H9 (cell line): ENCODE measurements around the gene SMARCA2. TPM values are rescaled to one million over a fixed set of nuclear protein-coding genes. Genes with fewer than 3 reads are reported as not detected.

ENCODE experiments used
- DNase-seq: peaks from one replicate; pipeline ENCODE4 v3.0.0-alpha.2; 2017
- H2AFZ ChIP-seq: one replicate; pipeline ENCODE4 v1.6.1; 2013; ENCODE audit warnings: mild to moderate bottlenecking, low read length, control low read depth, moderate library complexity
- H2AK5ac ChIP-seq: 2 replicates; pipeline ENCODE4 v1.6.1; 2013; ENCODE audit warnings: low read length, control low read depth, mixed read lengths; ENCODE audit not compliant: insufficient read length
- H2BK120ac ChIP-seq: one replicate; pipeline ENCODE4 v1.6.1; 2013; ENCODE audit warnings: low read depth, mild to moderate bottlenecking, low read length, control low read depth, inconsistent platforms; ENCODE audit not compliant: poor library complexity, severe bottlenecking
- H2BK12ac ChIP-seq: 2 replicates; pipeline ENCODE4 v1.6.1; 2013; ENCODE audit warnings: low read length, control low read depth, mixed read lengths, low read depth; ENCODE audit not compliant: insufficient read length
- H2BK15ac ChIP-seq: 2 replicates; pipeline ENCODE4 v1.6.1; 2013; ENCODE audit warnings: low read depth, low read length, control low read depth
- H2BK20ac ChIP-seq: one replicate; pipeline ENCODE4 v1.6.1; 2013; ENCODE audit warnings: low read depth, mild to moderate bottlenecking, low read length, control low read depth, inconsistent platforms; ENCODE audit not compliant: poor library complexity, severe bottlenecking
- H2BK5ac ChIP-seq: 2 replicates; pipeline ENCODE4 v1.6.1; 2013; ENCODE audit warnings: low read length, control low read depth, mixed read lengths; ENCODE audit not compliant: insufficient read length
- H3K14ac ChIP-seq: 2 replicates; pipeline ENCODE4 v1.6.1; 2013; ENCODE audit warnings: low read length, control low read depth; ENCODE audit not compliant: insufficient read depth
- H3K18ac ChIP-seq: 2 replicates; pipeline ENCODE4 v1.6.1; 2013; ENCODE audit warnings: low read depth, mild to moderate bottlenecking, mixed read lengths, low read length, control low read depth; ENCODE audit not compliant: insufficient read length
- H3K23ac ChIP-seq: 2 replicates; pipeline ENCODE4 v1.6.1; 2013; ENCODE audit warnings: low read length, control low read depth, mixed read lengths, low read depth; ENCODE audit not compliant: insufficient read length
- H3K23me2 ChIP-seq: 2 replicates; pipeline ENCODE4 v1.6.1; 2013; ENCODE audit warnings: low read depth, mild to moderate bottlenecking, mixed read lengths, low read length, control low read depth; ENCODE audit not compliant: insufficient read length, poor library complexity, severe bottlenecking
- H3K27ac ChIP-seq: 2 replicates; pipeline ENCODE4 v1.5.1; 2013; ENCODE audit warnings: low read length, control low read depth, mixed read lengths, low read depth; ENCODE audit not compliant: insufficient read length
- H3K27me3 ChIP-seq: 2 replicates; pipeline ENCODE4 v1.6.1; 2013; ENCODE audit warnings: low read length, control low read depth, inconsistent platforms; ENCODE audit not compliant: insufficient read depth
- H3K4ac ChIP-seq: 2 replicates; pipeline ENCODE4 v1.6.1; 2013; ENCODE audit warnings: low read depth, mild to moderate bottlenecking, control low read depth, inconsistent platforms, low read length, moderate library complexity
- H3K4me1 ChIP-seq: 2 replicates; pipeline ENCODE4 v1.6.1; 2013; ENCODE audit warnings: low read length, control low read depth, inconsistent platforms; ENCODE audit not compliant: insufficient read depth
- H3K4me2 ChIP-seq: 2 replicates; pipeline ENCODE4 v1.6.1; 2013; ENCODE audit warnings: low read length, control low read depth, mixed read lengths; ENCODE audit not compliant: insufficient read length, insufficient read depth
- H3K56ac ChIP-seq: 2 replicates; pipeline ENCODE4 v1.6.1; 2013; ENCODE audit warnings: low read depth, mild to moderate bottlenecking, mixed read lengths, low read length, control low read depth; ENCODE audit not compliant: insufficient read length
- H3K79me1 ChIP-seq: 2 replicates; pipeline ENCODE4 v1.6.1; 2013; ENCODE audit warnings: low read depth, mild to moderate bottlenecking, moderate library complexity, low read length, control low read depth, inconsistent platforms; ENCODE audit not compliant: insufficient read depth, poor library complexity, severe bottlenecking
- H3K79me2 ChIP-seq: 2 replicates; pipeline ENCODE4 v1.6.1; 2013; ENCODE audit warnings: low read length, control low read depth, inconsistent platforms; ENCODE audit not compliant: insufficient read depth
- H3K9ac ChIP-seq: 2 replicates; pipeline ENCODE4 v1.6.1; 2013; ENCODE audit warnings: low read length, control low read depth, mixed read lengths; ENCODE audit not compliant: insufficient read length; ENCODE audit errors: extremely low read depth
- H3K9me3 ChIP-seq: one replicate; pipeline ENCODE4 v1.6.1; 2013; ENCODE audit warnings: low read depth, low read length, inconsistent platforms; ENCODE audit not compliant: control insufficient read depth
- H3T11ph ChIP-seq: one replicate; pipeline ENCODE4 v1.6.1; 2013; ENCODE audit warnings: mild to moderate bottlenecking, low read length, control low read depth, inconsistent platforms
- H4K20me1 ChIP-seq: one replicate; pipeline ENCODE4 v1.6.1; 2013; ENCODE audit not compliant: control insufficient read depth, insufficient read length, insufficient read depth
- H4K5ac ChIP-seq: 2 replicates; pipeline ENCODE4 v1.6.1; 2013; ENCODE audit warnings: low read depth, mild to moderate bottlenecking, mixed read lengths, low read length, control low read depth; ENCODE audit not compliant: insufficient read length
- H4K8ac ChIP-seq: replicated peaks from 2 replicates; pipeline ENCODE4 v1.6.1; 2013; ENCODE audit warnings: low read length, control low read depth, mixed read lengths, low read depth; ENCODE audit not compliant: insufficient read length
- H4K91ac ChIP-seq: 2 replicates; pipeline ENCODE4 v1.6.1; 2013; ENCODE audit warnings: low read depth, mild to moderate bottlenecking, moderate library complexity, mixed read lengths, low read length, control low read depth; ENCODE audit not compliant: insufficient read length
- H3K27ac Mint-ChIP-seq, 3 experiments: 2 replicates in 2 of 3; 3 replicates in 1 of 3; pipeline ENCODE4 v1.8.0; 2020 to 2021; ENCODE audit warnings: mixed read lengths in 3 of 3, mild to moderate bottlenecking in 1 of 3, moderate library complexity in 1 of 3
- H3K27me3 Mint-ChIP-seq: 2 replicates; pipeline ENCODE4 v1.8.0; 2021; ENCODE audit warnings: low read depth, mild to moderate bottlenecking, moderate library complexity, mixed read lengths
- H3K36me3 Mint-ChIP-seq, 3 experiments: 2 replicates in 2 of 3; 3 replicates in 1 of 3; pipeline ENCODE4 v1.8.0; 2020 to 2021; ENCODE audit warnings: low read depth in 3 of 3, mixed read lengths in 3 of 3; ENCODE audit not compliant: insufficient read depth in 1 of 3
- H3K4me1 Mint-ChIP-seq, 2 experiments: 2 replicates each; pipeline ENCODE4 v1.8.0; 2020; ENCODE audit warnings: mixed read lengths in 2 of 2
- H3K4me3 Mint-ChIP-seq, 2 experiments: 2 replicates in 1 of 2; 3 replicates in 1 of 2; pipeline ENCODE4 v1.8.0; 2020 to 2021; ENCODE audit warnings: mild to moderate bottlenecking in 2 of 2, mixed read lengths in 2 of 2, moderate library complexity in 1 of 2
- H3K9me3 Mint-ChIP-seq, 2 experiments: 2 replicates in 1 of 2; 3 replicates in 1 of 2; pipeline ENCODE4 v1.8.0; 2020; ENCODE audit warnings: mild to moderate bottlenecking in 2 of 2, mixed read lengths in 2 of 2, moderate library complexity in 1 of 2
- CTCF ChIP-seq: fragments of 200-600 bp; sonication (generic); conservative IDR thresholded peaks from 3 replicates; pipeline ENCODE4 v1.8.0; 2021; ENCODE audit warnings: antibody characterized with exemption, mild to moderate bottlenecking
- WGBS: extraction: QIAGEN DNeasy Blood & Tissue Kit; methylation state at CpG from one replicate; pipeline ENCODE4 v1.1.7; 2013; ENCODE audit warnings: missing lambda C conversion rate, low lambda C conversion rate, mixed read lengths; ENCODE audit not compliant: insufficient read length; ENCODE audit errors: extremely low coverage; 5-methylcytosine and 5-hydroxymethylcytosine counted together
- total RNA-seq: library from RNA; stranded (reverse); gene quantifications from 2 replicates; pipeline ENCODE4 v1.2.1, GENCODE V29; 2021

The SMARCA2 gene
- total RNA-seq, 1 experiment from 2014 or later: 15.3 TPM

GRCh38 chr9:2208465-2208864, 193.3 kb downstream of the SMARCA2 start:
- no peak overlapping the region for H3K27ac ChIP-seq
- no CpG with 5 or more reads among the region's 4 CpGs for WGBS

More at GRCh38 chr9:2208465-2208864, 193.3 kb downstream of the SMARCA2 start:
- no peak overlapping the region for H4K8ac ChIP-seq
- H2AFZ ChIP-seq: no peak overlapping the region
- H3K36me3 Mint-ChIP-seq: peaks cover 0 to 11% (median 3%) of the 10 kb centered on the region in 3 experiments; a peak in 3 of 7 replicates
- no peak overlapping the region for H3K14ac ChIP-seq
- no peak overlapping the region for H3K56ac ChIP-seq
- no peaks in the 10 kb centered on the region for H3K9me3 ChIP-seq
- no peak overlapping the region for H2BK15ac ChIP-seq
- H2BK20ac ChIP-seq: no peak overlapping the region
- H2AK5ac ChIP-seq: no peak overlapping the region
- no peak overlapping the region for H3K18ac ChIP-seq
- no peak overlapping the region for H3K9ac ChIP-seq
- no peak overlapping the region for H4K91ac ChIP-seq
- peaks cover 0 to 8% of the 10 kb centered on the region in 2 experiments; a peak in 2 of 5 replicates for H3K9me3 Mint-ChIP-seq
- no peak overlapping the region for H3T11ph ChIP-seq
- H3K23me2 ChIP-seq: no peaks in the 10 kb centered on the region
- H3K4me1 Mint-ChIP-seq: no peaks in the 10 kb centered on the region
- no peak overlapping the region for H2BK5ac ChIP-seq
- no peak overlapping the region for H2BK120ac ChIP-seq
- no peak overlapping the region for H3K4me3 Mint-ChIP-seq
- DNase-seq: no peak
- no peaks in the 10 kb centered on the region for H3K4me1 ChIP-seq
- H3K27me3 Mint-ChIP-seq: no peaks in the 10 kb centered on the region
- no peak overlapping the region for H3K4ac ChIP-seq
- no peaks in the 10 kb centered on the region for H3K27me3 ChIP-seq
- H2BK12ac ChIP-seq: no peak overlapping the region
- no peak overlapping the region for H3K23ac ChIP-seq
- H3K79me2 ChIP-seq: no peaks in the 10 kb centered on the region
- no peak for TF ChIP-seq CTCF
- no peaks in the 10 kb centered on the region for H3K79me1 ChIP-seq
- no peak overlapping the region for H3K27ac Mint-ChIP-seq
- H4K20me1 ChIP-seq: peaks cover 2% of the 10 kb centered on the region
- no peak overlapping the region for H3K4me2 ChIP-seq
- no peak overlapping the region for H4K5ac ChIP-seq
